HG03469 (cell line): Measurements from ENCODE around the gene ZSCAN2.
"Not testable (repeated sequence)": the region's sequence is repeated elsewhere in the genome, so short reads cannot be mapped to it uniquely, and the experiment has no call there.

Source experiments
- ATAC-seq: cut with Tn5 transposase; IDR thresholded peaks from one replicate; pipeline ENCODE4 v1.9.1; 2021; ENCODE audit warnings: mild to moderate bottlenecking, moderate library complexity, moderate number of reproducible peaks; ENCODE audit not compliant: unreplicated experiment

ZSCAN2 gene

GRCh38 chr15:84600687-84601554, at the start of gene ZSCAN2:
ZSCAN2 (plus strand) TSS chr15:84601009; CDS start chr15:84603928, 2,919 bp downstream.
- peak; percentile 86 for ATAC-seq

DNA sequence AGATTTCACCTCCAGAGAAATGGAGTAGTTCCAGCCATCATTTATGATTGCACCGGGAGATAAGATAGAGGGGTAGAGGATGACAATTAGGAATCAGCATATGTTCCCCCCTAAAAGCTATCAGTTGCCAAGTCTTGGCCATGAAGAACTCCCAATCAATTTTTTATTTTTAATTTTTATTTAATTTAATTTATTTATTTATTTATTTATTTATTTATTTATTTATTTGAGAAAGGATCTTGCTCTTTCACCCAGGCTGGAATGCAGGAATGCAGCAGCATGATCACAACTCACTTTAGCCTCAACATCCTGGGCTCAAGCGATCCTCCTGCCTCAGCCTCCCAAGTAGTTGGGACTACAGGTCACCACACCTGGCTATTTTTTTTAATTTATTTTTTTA, 49.2 kb upstream of the ZSCAN2 start:
- ATAC-seq, result not testable (repeated sequence)

DNA sequence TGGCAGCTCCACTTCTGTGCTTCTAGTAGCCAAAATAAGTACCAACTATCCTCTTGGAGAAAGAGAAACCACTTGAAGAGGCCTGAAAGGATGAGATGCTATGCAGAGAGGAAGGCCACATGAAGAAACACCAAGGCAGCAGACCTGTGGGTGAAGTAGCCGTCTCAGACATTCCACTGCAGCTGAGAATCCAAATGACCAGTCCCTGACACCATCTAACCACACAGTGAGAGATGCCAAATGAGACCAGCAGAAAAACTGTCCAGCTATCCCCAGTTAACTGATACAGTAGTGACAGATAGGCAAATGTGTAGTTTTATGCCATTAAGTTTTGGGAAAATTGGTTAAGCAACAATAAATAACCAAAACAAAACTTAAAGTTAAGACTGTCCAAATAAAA, 47.9 kb upstream of the ZSCAN2 start:
- no peak for ATAC-seq

- not testable (repeated sequence) for ATAC-seq
Measured at GRCh38 chr15:84556690-84557089, 44.1 kb upstream of the ZSCAN2 start.

DNA sequence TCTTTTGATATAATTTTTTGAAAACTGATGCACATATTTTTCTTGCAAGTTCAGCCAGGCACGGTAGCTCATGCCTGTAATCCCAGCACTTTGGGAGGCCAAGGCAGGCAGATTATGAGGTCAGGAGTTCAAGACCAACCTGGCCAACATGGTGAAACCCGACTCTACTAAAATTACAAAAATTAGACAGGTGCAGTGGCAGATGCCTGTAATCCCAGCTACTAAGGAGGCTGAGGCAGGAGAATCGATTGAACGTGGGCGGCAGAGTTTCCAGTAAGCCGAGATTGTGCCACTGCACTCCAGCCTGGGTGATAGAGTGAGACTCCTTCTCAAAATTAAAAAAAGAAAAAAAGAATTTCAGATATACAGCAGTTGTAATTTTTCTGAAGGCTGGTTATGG, 32.8 kb upstream of the ZSCAN2 start:
- not testable (repeated sequence) for ATAC-seq

GRCh38 chr15:84570164-84570735, 30.6 kb upstream of the ZSCAN2 start:
- ATAC-seq, result no peak

- no peak for ATAC-seq
Measured at GRCh38 chr15:84572231-84572630, 28.6 kb upstream of the ZSCAN2 start.

DNA sequence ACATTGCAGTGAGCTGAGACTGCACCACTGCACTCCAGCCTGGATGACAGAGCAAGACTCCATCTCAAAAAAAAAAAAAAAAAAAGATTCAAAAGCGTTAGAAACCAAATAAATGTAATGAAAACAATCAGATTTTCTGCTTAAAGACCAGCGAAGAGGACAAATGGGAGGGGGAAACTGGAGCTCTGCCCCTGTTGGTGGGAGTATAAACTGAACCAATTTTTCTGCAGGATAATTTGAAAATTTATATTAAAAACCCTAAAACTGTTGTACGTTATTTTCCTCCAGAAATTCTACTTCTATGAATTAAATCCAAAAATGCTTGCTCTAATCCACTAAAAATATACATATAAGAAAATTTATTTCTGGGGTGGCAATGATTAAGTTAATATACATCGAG, 25.3 kb upstream of the ZSCAN2 start:
- ATAC-seq, result no peak

- not testable (repeated sequence) for ATAC-seq
Measured at GRCh38 chr15:84577891-84578290, 22.9 kb upstream of the ZSCAN2 start.

DNA sequence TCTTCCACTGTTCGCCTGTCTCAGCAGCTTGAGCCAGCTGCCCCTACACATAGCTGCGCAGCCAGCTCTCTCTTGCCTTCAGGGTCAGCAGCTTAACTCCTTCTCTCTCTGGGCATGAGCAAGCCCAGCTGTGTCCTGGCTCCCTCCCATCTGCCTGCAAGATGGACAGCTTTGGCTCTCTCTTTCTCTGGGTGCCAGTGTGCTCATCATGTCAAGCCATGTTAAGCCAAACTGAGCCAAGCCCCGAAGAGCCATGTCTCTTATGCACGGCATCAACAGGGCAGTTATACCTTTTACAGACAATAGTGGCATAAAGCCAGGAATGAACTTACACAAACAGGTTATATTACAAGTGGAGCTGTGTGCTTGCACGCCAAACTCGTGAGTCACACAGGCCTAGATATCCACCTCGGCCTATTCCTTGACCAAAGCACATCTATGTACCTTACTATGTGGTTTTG, 21.5 kb upstream of the ZSCAN2 start:
- ATAC-seq, result not testable (repeated sequence)

GRCh38 chr15:84581676-84582428, 19.0 kb upstream of the ZSCAN2 start:
- not testable (repeated sequence) for ATAC-seq

- ATAC-seq, result no peak
Measured at GRCh38 chr15:84582583-84583157, 18.1 kb upstream of the ZSCAN2 start.

DNA sequence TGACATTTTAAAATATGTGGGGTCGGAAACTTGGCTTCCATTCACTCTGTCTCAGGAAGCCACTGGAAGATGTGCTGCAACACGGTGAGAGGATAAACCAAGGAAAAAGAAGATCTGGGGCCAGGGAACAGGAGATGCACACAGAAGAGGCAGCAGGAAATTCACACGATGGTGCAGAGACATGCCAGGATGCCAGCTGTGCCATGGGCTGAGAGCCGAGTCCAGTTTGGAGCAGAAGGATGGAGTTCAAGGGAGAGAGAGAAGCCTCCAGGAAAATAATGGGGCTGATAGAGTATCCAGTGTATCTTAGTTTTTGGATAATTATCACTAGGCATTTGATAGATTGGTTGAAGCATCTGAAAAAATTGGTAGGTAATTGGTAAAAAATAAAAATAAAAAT, 16.9 kb upstream of the ZSCAN2 start:
- ATAC-seq, result not testable (repeated sequence)

- no peak for ATAC-seq
Measured at GRCh38 chr15:84586696-84587095, 14.1 kb upstream of the ZSCAN2 start.

GRCh38 chr15:84588053-84588874, 12.5 kb upstream of the ZSCAN2 start:
- ATAC-seq, result peak; percentile 80

- ATAC-seq, result no peak
Measured at GRCh38 chr15:84590406-84590805, 10.4 kb upstream of the ZSCAN2 start.

DNA sequence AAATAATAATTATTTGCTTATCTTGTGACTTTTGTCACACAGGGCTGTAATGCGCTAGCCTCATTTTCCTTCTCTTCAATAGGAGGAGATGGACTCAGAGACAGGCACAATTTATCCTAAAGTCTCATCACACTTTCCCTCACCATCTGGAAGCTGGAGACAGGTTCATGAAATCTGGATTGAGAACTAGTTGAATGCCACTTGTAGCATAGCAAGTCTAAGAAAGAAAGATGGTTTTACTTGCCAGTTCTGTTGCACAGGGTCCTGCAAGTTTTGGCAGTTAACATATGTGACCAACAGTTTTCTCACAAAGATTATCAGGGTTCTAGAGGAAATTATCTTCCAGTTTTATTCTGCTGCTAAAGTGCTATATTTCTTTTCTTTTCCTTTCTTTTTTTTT, 9.0 kb upstream of the ZSCAN2 start:
- ATAC-seq, result no peak

DNA sequence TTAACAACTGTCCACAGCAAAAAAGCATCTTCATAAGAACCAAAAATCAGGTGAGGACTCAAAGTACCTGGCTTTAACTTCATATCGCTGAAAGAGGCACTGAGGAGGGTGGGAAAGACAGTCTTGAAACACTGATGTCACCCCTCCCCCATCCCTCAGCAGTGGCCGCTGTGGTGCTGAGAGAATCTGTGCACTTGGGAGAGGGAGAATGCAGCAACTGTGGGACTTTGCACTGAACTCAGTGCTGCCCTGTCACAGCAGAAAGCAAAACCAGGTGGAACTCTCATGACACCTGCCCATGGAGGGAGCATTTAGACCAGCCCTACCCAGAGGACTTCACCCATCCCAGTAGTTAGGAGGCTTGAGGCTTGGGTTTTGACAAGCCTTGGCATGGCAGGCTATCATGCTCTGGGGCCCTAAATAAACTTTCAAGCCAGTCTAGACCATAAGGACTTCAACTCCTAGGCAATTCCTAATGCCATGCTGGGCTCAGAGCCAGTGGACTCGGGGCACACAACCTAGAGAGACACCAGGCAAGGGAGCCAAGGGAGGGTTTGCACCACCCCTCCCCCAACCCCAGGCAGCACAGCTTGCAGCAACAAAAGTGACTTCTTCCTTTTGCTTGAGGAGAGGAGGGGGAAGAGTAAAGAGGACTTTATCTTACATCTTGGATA, 6.1 kb upstream of the ZSCAN2 start:
- ATAC-seq, result no peak

- no peak for ATAC-seq
Measured at GRCh38 chr15:84595660-84596059, 5.1 kb upstream of the ZSCAN2 start.

- ATAC-seq, result no peak
Measured at GRCh38 chr15:84597296-84597695, 3.5 kb upstream of the ZSCAN2 start.
